HG03575 (cell line): Measurements from ENCODE around the gene MTMR11.
"Not testable (repeated sequence)": the region's sequence is repeated elsewhere in the genome, so short reads cannot be mapped to it uniquely, and the experiment has no call there.

Experiments used
- ATAC-seq: cut with Tn5 transposase; IDR thresholded peaks from one replicate; pipeline ENCODE4 v1.9.1; 2021; ENCODE audit not compliant: unreplicated experiment, insufficient number of reproducible peaks, low FRiP score; ENCODE audit errors: extremely low read depth

Gene MTMR11

DNA sequence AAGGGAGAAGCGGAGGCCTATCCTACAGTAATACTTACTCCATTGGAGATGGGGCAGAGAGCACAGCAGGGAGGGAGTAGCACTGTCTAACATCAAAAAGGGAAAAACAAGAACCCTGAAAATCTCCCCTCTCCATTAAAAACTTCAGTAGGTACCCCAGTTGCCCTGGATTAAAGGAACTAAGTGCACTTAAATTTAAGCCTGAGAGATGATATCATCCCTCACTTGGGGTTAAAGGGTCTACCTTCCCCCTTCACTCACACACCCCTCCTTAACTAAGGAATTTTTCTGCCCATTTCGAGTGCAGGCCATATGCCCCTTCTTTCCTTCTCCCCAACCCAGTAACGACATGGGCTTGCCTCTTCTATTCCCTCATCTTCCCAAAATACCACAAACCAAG lies 3.7 kb upstream of the MTMR11 start:
- ATAC-seq: no peak

DNA sequence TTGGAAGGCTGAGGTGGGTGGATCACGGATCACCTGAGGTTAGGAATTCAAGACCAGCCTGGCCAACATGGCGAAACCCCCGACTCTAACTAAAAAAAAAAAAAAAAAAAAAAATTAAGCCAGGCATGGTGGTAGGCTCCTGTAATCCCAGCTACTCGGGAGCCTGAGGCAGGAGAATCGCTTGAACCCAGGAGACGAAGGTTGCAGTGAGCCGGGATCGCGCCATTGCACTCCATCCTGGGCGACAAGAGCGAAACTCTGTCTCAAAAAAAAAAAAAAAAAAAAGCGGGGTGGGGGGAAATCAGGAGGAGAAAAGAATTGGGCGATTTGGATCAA lies 2.0 kb upstream of the MTMR11 start:
- ATAC-seq: not testable (repeated sequence)

DNA sequence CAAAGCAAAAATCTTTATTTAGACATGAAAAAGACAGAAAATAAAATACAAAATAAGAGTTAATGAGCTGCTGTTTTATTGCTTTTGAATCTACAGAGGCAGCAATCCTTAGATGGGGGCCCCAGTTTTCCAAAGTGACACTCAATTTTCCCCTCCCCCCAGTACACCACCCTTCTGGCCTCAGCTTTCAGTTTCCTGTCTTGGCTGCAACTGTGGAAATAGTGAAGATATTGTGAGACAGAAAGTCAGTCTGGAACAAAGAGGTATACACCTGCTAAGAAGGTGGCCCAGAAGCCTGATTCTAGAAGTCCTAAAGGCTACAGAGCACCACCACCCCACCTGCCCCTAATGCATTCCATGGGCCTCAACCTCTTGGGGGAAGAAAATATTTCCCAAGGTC lies 1.1 kb upstream of the MTMR11 start:
- no peak for ATAC-seq

DNA sequence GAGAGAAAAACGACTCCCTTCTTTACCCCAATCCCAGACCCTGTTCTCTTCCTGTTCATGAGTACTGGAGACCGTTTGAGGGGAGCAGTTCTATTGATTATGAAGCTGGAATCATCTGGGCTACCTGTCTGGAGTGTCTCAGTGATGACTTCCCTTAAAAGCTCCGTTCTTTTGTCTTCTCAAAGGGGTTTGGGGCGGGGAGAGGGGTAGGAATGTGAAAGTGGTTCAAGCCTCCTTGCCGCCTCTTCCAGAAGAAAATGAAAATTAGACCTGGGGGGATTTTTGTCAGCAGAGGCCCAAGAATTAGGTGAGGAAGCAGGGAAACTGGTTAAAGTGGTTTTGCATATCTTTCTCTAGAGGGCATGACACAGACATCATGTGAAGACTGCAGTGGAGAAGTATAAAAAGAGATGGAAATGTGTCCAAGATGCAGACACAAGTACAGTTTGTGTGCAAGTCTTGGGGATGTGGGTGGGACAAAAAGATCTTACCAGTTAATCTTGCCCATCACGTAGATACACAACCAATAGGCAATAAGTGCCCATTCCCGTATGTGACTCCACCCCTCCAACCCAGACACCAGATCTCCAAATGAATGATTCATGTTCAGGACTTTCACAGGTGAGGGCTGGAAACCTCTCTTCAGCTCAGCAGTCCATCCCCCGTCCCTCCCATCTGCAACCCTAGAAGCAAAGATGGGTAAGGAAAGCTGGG lies 470 bp upstream of the MTMR11 start:
- no peak for ATAC-seq

DNA sequence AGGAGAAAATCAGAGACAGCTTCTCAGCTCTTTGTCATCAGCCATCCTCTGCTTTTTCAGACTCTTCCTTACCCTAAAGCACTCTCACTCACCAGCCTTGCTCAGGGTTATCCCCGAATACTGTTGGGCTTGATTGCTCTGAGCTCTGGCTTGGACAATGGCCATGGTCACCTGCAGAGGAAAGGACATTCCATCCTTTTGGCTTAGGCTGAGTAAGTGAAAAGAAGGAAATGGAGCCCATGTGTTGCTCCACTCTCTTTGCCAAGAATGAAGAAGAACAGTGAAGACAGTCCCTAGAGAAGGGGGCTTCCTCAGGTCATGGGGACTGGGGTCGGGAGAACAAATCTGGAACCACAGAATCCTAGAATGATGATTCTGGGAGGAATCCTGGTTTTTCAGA lies 2.3 kb downstream of the MTMR11 start:
- no peak for ATAC-seq

DNA sequence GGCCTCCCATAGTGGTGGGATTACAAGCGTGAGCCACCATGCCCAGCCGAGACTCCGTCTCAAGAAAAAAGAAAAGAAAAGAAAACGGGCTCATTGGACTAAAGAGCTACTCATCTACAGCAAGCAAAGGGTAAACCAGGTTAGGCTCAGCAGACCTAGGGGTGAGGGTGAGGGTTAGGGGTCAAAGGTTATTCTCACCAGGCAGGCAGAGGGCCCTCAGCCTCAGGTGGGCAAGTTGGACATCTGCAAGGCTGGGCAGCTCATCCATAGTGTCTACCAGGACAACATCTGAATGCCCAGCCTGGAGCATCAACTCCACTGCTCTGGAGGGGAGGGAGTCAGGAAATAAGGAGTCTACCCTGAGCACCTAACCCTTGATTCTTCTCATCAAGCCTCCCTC lies 3.5 kb downstream of the MTMR11 start:
- ATAC-seq: no peak

DNA sequence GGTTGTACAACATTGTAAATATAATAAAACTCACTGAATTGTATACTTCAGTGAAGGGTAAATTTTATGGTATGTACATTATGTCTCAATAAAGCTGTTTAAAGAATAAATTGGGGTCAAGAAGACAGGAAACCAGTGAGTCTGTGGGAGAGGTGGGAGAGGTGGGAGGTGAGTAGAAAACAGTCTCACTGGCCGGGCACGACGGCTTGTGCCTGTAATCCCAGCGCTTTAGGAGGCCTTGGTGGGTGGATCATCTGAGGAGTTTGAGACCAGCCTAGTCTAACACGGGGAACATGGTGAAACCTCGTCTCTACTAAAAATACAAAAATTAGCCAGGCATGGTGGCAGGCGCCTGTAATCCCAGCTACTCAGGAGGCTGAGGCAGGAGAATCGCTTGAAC lies 4.2 kb downstream of the MTMR11 start:
- no peak for ATAC-seq

DNA sequence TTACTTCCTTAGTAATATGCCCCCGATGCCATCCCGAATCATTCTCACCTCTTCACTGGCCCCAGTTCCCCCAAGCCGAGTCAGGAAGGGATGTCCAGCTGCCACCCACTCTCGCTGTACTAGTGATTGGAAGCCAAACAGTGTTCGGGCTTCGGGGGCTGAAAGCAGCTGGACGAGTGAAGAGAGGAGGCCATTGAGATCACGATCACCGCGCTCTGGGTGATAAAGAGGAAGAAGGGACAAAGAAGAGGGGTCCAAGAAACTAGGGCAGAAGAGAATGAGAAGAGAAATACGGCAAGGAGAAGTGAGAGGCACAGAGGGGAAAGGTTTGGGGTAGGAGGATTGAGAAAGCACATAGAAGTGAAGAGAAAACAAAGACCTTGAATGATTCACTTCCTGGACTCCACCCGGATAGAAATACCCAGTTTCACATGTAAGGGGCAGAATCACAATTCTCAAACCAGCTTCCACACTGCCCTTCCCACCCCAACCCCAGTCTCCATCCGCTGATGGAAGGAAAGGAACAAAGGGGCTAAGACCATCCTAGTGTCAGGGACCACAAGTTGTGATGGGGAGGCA lies 5.4 kb downstream of the MTMR11 start:
- ATAC-seq: no peak

DNA sequence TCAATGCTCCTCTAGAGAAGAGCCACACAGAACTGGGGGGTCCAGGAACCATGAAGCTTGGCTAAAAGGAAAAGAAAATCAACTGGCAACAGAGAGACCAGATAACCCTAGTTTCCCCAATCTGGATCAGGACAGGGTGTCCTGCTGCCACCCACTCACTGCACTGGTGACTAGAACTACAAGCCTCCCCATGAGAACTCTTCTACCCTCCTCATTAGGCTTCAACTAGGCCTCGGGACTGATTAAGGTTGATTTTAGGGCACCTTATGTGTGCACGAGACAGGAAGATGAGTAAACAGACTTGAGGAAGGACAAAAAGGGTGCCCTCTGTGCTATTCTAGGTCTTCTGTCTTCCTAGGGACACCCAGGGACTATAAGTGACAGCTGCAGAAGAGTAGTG lies 6.8 kb downstream of the MTMR11 start:
- no peak for ATAC-seq

DNA sequence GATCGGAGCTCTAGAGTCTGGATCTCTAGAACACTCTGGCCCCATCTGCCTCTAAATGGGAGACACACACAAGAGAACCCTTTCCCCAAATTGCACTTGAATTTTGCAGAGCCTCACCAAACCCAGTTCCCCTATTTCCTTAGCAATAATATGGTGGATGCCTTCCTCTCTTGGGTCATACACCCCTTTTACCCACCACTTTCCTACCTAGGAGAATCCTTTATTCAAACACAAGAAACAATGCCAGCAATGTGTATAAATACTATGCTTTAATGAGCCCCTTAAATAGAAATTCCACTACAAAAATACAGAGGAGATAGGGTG lies 8.3 kb downstream of the MTMR11 start:
- ATAC-seq: no peak

DNA sequence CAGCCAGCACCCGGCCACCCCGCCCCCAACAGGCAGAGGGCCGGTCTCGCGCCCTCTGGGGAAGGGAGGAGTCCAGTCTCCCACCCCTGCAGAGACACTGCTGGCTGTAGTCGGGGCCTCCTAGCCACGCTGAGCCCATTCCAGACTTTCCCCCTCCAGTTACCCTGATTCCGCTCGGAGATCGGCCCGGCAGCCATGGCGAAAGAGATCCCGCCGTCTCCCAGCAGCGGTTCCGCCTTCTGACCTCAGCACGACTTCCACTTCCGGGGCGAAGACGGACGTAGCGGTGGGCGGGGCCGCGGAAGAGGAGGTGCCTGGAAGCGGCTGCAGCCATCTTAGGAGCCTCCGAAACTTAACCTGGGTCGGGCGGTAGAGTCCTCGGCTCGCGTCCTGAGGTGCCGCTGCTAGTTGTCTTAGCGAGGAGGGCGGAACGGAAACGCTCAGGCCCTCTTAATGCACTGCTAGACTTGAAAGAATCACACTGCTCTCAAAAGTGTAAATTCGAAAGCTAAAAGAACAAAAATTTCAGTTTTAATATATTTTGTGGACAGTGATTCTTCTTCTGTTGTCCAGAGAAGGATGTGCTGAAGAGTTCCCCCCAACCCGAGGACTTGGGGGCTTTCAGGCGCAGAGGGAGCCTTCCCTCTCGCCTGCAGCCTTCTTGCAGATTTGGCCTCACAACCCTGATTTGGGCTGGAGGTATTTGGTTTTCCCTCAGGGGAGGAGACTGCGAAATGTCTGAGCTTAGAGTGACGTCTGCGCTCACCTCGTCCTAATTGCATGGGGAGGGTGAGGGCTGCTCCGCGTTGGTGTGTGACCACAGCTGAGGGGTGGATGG lies 8.9 kb downstream of the MTMR11 start, which contains the start of gene SF3B4:
TSS of gene SF3B4 (minus strand) at position 241 of the 838 bp plus-strand sequence. CDS start at position 197, 44 bp downstream.
- peak; percentile 50 for ATAC-seq

DNA sequence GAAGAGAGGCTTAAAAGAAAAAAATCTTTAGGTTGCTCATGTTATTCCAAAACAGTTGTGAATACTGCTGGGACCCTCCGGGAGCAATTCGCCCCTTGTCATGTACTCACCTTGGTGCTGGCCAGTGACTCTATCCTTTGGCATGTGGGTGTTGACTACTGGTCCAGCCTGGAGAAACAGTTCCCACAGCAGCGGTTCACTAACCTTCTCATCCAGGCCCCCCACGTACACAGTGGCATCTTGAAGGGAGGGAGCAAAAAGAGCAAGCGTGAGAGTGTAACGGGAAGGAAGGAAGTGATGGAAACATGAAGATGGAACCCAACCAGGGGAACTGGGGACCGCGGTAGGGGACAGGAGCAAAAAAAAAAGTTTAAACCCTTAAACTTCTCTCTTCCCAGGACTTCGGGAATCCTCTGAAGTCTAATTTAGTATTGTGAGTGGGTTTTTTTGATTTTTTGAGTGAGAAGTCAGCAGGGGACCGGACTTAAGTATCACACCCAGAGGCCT lies 9.6 kb downstream of the MTMR11 start:
- no peak for ATAC-seq

DNA sequence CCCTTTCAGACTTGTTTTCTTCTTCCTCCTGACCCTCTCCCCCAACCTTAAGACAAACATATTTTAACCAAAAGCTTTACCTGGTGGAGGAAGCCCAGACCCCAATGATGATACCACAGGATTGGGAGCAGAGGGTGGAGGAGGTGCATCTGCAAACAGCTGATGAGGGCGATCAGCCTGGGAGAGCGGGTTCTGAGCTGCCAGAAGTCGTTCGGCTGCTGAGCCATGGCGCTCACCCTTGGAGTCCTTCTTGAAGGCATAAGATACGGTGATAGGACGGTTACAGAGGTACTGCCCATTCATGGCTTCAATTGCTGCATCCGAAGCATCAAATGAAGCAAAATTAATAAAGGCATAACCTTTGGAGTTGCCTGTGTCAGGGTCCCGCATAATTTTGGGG lies 10.4 kb downstream of the MTMR11 start:
- no peak for ATAC-seq

DNA sequence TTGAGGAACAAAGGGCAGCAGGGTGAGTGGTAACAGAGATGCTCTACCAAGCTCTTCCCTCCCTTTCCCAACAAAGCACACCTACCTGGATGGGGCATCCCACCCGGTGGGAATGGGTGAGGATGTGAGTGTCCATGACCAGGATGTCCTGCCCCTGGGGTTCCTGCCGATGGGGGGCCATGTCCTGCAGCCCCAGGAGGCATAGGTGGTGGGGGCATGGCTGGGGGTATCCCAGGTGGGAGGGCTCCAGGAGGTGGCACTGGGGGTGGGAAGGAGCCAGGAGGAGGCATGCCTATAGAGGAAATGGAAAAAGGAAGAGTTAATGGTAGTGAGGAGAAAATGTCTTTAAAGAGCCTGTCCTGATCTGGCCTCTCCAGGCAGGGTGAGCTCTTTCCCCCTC lies 10.9 kb downstream of the MTMR11 start:
- ATAC-seq: no peak

DNA sequence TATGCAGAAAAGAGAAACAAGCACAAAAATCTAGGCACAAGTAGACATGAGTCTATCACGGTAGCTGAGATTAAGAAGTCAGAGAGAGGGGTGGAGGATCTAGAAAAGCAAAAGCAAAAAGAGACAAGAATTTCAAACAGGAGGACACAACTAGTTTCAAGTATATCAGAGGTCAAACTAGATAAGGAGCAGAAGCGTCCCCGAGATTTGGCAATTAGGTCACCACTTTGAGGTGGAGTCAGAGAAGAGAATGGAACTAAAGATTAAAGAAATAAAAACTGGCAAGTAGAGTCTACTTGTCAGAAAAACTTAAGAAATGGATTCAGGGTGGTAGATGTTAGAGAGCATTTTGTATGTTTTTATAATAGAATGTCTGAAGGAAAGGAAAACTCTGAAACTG lies 11.3 kb downstream of the MTMR11 start:
- ATAC-seq: no peak

DNA sequence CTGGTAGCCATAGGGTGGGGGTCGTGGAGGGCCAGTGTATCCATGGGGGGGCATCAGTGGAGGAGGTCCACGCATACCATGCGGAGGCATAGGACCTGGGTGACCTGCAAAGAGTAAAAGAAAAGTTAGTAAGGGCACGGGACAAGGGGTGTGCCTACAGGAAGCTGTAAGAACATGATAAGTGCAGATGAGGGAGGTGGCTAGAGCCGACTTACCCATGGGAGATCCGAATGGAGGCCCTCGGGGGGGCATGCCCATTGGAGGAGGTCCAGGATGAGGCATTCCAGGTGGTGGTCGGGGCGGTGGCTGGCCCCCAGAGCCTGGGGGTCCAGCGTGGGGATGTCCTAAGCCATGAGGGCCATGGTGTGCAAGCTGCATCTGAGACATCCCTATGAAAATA lies 13.1 kb downstream of the MTMR11 start:
- no peak for ATAC-seq

DNA sequence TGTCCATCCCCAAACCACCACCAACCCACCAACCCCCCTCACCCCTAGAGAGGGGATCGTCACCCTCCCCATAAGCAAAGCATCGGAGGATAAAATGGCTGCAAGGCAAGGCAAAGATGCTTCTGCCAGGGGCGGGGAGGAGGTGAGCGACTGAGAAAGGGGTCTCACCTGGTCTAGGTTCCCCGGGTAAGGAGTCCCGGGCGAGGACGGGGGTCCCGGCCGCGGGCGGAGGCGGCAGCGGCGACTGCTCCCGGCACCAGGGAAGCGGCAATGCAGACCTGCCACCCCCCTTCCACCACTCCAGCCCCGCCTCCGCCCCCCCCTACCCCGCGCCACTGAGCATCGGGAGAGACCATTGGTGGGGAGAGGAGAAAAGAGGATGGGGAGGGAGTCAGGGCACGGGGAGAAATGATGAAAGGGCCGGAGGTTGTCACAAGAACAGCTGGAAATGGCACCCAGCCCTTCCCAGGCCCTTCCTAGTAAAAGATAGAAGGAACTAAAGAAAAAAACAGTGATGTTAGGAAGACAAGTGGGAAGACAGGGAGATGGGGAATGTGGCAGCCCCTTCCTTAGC lies 19.0 kb downstream of the MTMR11 start, which contains the start of gene SV2A:
TSS of gene SV2A (minus strand) at position 274 of the 574 bp plus-strand sequence. CDS start 4,004 bp downstream, outside the sequence.
- no peak for ATAC-seq

DNA sequence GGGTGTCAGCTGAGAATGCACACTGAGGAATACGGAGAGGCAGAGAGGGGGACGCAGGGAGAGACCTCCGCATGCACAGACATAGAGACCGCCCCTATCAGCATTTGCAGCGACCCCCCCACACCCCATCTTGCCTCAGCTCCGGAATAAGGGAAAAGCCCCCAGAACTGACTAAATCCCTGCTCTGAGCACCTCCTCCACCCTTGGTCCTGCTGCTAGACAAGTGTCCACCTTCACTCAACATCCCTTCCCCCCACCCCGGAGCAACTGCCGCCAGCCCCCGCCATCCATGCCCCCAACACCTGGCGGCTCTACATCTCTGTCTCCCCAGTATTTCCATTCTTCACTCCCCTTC lies 19.8 kb downstream of the MTMR11 start:
- ATAC-seq: no peak

DNA sequence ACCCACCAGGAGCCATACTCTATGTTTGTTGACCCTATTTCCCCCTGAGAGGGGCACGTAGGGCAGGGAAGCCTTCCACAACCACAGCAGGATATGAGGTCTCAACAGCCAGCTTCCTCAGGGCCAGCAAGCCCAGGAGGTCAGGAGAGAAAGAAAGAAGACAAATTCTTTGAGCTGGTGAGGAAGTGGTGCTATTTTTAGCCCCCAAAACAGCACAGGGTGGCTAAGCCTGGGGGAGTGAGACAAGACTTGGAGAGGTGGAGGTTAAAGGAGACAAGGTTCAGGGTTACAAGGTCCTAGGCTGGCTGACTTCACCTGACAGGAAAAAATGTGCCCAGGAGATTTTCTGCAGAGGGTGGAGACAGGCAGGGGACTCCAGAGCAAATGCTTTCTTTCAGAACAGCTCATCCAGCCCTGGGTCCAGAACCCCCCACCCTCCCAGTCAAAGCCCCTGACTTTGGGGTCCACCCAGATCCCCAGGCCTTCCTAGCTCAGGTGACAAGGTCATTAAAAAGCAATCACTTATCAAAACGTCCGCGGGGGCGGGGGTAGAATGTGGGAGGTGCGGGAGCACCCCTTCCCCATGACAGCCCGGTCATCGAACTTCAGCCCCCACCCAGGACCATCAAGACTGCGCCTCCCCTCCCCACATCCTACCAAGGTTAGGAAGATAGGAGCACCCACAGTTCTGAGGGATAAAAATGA lies 20.3 kb downstream of the MTMR11 start:
- no peak for ATAC-seq
